ENCODE results near the gene CDH23. TPM values are rescaled to one million over a fixed set of nuclear protein-coding genes. Genes with fewer than 3 reads are reported as not detected.
A peak's percentile ranks its signal among the peaks of the same experiment; 100 is the strongest.

Gene CDH23
- total RNA-seq, 1 experiment from 2014 or later, result 2.1 TPM

- H3K79me2 ChIP-seq (ENCODE audit: low read length), result no peaks in the 10 kb centered on the region
- H3K27me3 ChIP-seq (ENCODE audit: low read length), result no peaks in the 10 kb centered on the region
- no peak overlapping the region for H3K27ac ChIP-seq (ENCODE audit: low read length)
- no peaks in the 10 kb centered on the region for H3K9me2 ChIP-seq (replicated peaks; ENCODE audit: insufficient read depth, low read length)
- H3K9me3 ChIP-seq (ENCODE audit: low read length), result no peaks in the 10 kb centered on the region
- H2AFZ ChIP-seq (ENCODE audit: low read length), result peak overlapping the region; percentile 20; the same call in 1 of the 2 replicates
- H3K9ac ChIP-seq (ENCODE audit: low read length), result peak overlapping the region; percentile 38; the same call in 1 of the 2 replicates
- peak overlapping the region; percentile 28 for H3K4me2 ChIP-seq (ENCODE audit: low read depth, low read length, poor library complexity, severe bottlenecking)
- no peaks in the 10 kb centered on the region for H4K20me1 ChIP-seq (ENCODE audit: insufficient read depth, low read depth, low read length)
- no peaks in the 10 kb centered on the region for H3K36me3 ChIP-seq (ENCODE audit: insufficient read depth, low read length)
- H3K4me1 ChIP-seq (ENCODE audit: low read length), result peaks cover 41% of the 10 kb centered on the region
- DNase-seq, result peak; percentile 48
- H3K4me3 ChIP-seq (ENCODE audit: low read length), result no peak overlapping the region
Observed at GRCh38 chr10:71372882-71373495, 23.7 kb upstream of the CDH23 start.

- H3K27me3 ChIP-seq (ENCODE audit: low read length), result no peaks in the 10 kb centered on the region
- no peak overlapping the region for H3K9ac ChIP-seq (ENCODE audit: low read length)
- no peak overlapping the region for H2AFZ ChIP-seq (ENCODE audit: low read length)
- no peaks in the 10 kb centered on the region for H3K79me2 ChIP-seq (ENCODE audit: low read length)
- H3K36me3 ChIP-seq (ENCODE audit: insufficient read depth, low read length), result no peaks in the 10 kb centered on the region
- H3K4me3 ChIP-seq (ENCODE audit: low read length), result no peak overlapping the region
- no peak for DNase-seq
- no peaks in the 10 kb centered on the region for H3K9me2 ChIP-seq (replicated peaks; ENCODE audit: insufficient read depth, low read length)
- H3K9me3 ChIP-seq (ENCODE audit: low read length), result no peaks in the 10 kb centered on the region
- no peak overlapping the region for H3K4me2 ChIP-seq (ENCODE audit: low read depth, low read length, poor library complexity, severe bottlenecking)
- no peak overlapping the region for H3K27ac ChIP-seq (ENCODE audit: low read length)
- no peaks in the 10 kb centered on the region for H4K20me1 ChIP-seq (ENCODE audit: insufficient read depth, low read depth, low read length)
- peaks cover 50% of the 10 kb centered on the region for H3K4me1 ChIP-seq (ENCODE audit: low read length)
Observed at GRCh38 chr10:71374481-71375233, 22.1 kb upstream of the CDH23 start.

GRCh38 chr10:71375952-71376351 is 20.8 kb upstream of the CDH23 start:
- H3K9ac ChIP-seq (ENCODE audit: low read length), result peak overlapping the region; percentile 90; the same call in 1 of the 2 replicates
- peak overlapping the region; percentile 85 for H3K4me2 ChIP-seq (ENCODE audit: low read depth, low read length, poor library complexity, severe bottlenecking)
- no peak overlapping the region for H3K4me3 ChIP-seq (ENCODE audit: low read length)
- no peak overlapping the region for H2AFZ ChIP-seq (ENCODE audit: low read length)
- no peaks in the 10 kb centered on the region for H3K9me2 ChIP-seq (replicated peaks; ENCODE audit: insufficient read depth, low read length)
- H4K20me1 ChIP-seq (ENCODE audit: insufficient read depth, low read depth, low read length), result no peaks in the 10 kb centered on the region
- H3K36me3 ChIP-seq (ENCODE audit: insufficient read depth, low read length), result no peaks in the 10 kb centered on the region
- H3K4me1 ChIP-seq (ENCODE audit: low read length), result peaks cover 50% of the 10 kb centered on the region
- H3K27ac ChIP-seq (ENCODE audit: low read length), result no peak overlapping the region
- H3K27me3 ChIP-seq (ENCODE audit: low read length), result no peaks in the 10 kb centered on the region
- H3K9me3 ChIP-seq (ENCODE audit: low read length), result no peaks in the 10 kb centered on the region
- DNase-seq, result no peak
- H3K79me2 ChIP-seq (ENCODE audit: low read length), result no peaks in the 10 kb centered on the region

- H3K9ac ChIP-seq (ENCODE audit: low read length), result 0 out of 2 replicates have a peak overlapping the region, but pooled peaks have one; percentile 0
- DNase-seq, result peak; percentile 55
- peak overlapping the region; percentile 85 for H3K4me2 ChIP-seq (ENCODE audit: low read depth, low read length, poor library complexity, severe bottlenecking)
Observed at GRCh38 chr10:71378336-71379117, 18.2 kb upstream of the CDH23 start.

GRCh38 chr10:71379118-71379766 is 17.5 kb upstream of the CDH23 start:
- H3K4me1 ChIP-seq (ENCODE audit: low read length), result peaks cover 27% of the 10 kb centered on the region
- H4K20me1 ChIP-seq (ENCODE audit: insufficient read depth, low read depth, low read length), result no peaks in the 10 kb centered on the region
- no peaks in the 10 kb centered on the region for H3K79me2 ChIP-seq (ENCODE audit: low read length)
- no peaks in the 10 kb centered on the region for H3K9me2 ChIP-seq (replicated peaks; ENCODE audit: insufficient read depth, low read length)
- no peak overlapping the region for H3K27ac ChIP-seq (ENCODE audit: low read length)
- no peak overlapping the region for H3K4me3 ChIP-seq (ENCODE audit: low read length)
- no peaks in the 10 kb centered on the region for H3K9me3 ChIP-seq (ENCODE audit: low read length)
- peak overlapping the region; percentile 85 for H3K4me2 ChIP-seq (ENCODE audit: low read depth, low read length, poor library complexity, severe bottlenecking)
- no peak overlapping the region for H3K9ac ChIP-seq (ENCODE audit: low read length)
- no peak for DNase-seq
- H3K27me3 ChIP-seq (ENCODE audit: low read length), result no peaks in the 10 kb centered on the region
- H2AFZ ChIP-seq (ENCODE audit: low read length), result no peak overlapping the region
- H3K36me3 ChIP-seq (ENCODE audit: insufficient read depth, low read length), result no peaks in the 10 kb centered on the region

More at GRCh38 chr10:71378336-71379117, 18.2 kb upstream of the CDH23 start:
- no peaks in the 10 kb centered on the region for H3K27me3 ChIP-seq (ENCODE audit: low read length)
- H3K4me3 ChIP-seq (ENCODE audit: low read length), result 0 out of 2 replicates have a peak overlapping the region, but pooled peaks have one; percentile 6
- no peaks in the 10 kb centered on the region for H4K20me1 ChIP-seq (ENCODE audit: insufficient read depth, low read depth, low read length)
- no peak overlapping the region for H3K27ac ChIP-seq (ENCODE audit: low read length)
- no peaks in the 10 kb centered on the region for H3K36me3 ChIP-seq (ENCODE audit: insufficient read depth, low read length)
- no peaks in the 10 kb centered on the region for H3K79me2 ChIP-seq (ENCODE audit: low read length)
- no peaks in the 10 kb centered on the region for H3K9me3 ChIP-seq (ENCODE audit: low read length)
- H3K9me2 ChIP-seq (replicated peaks; ENCODE audit: insufficient read depth, low read length), result no peaks in the 10 kb centered on the region
- peaks cover 28% of the 10 kb centered on the region for H3K4me1 ChIP-seq (ENCODE audit: low read length)
- no peak overlapping the region for H2AFZ ChIP-seq (ENCODE audit: low read length)

GRCh38 chr10:71380841-71381240 is 15.9 kb upstream of the CDH23 start:
- DNase-seq, result no peak
- no peaks in the 10 kb centered on the region for H3K36me3 ChIP-seq (ENCODE audit: insufficient read depth, low read length)
- H3K4me3 ChIP-seq (ENCODE audit: low read length), result no peak overlapping the region
- no peaks in the 10 kb centered on the region for H3K9me2 ChIP-seq (replicated peaks; ENCODE audit: insufficient read depth, low read length)
- H2AFZ ChIP-seq (ENCODE audit: low read length), result no peak overlapping the region
- H3K4me2 ChIP-seq (ENCODE audit: low read depth, low read length, poor library complexity, severe bottlenecking), result no peak overlapping the region
- H3K4me1 ChIP-seq (ENCODE audit: low read length), result peaks cover 27% of the 10 kb centered on the region
- H3K27ac ChIP-seq (ENCODE audit: low read length), result no peak overlapping the region
- H3K9ac ChIP-seq (ENCODE audit: low read length), result no peak overlapping the region
- H3K9me3 ChIP-seq (ENCODE audit: low read length), result no peaks in the 10 kb centered on the region
- no peaks in the 10 kb centered on the region for H4K20me1 ChIP-seq (ENCODE audit: insufficient read depth, low read depth, low read length)
- no peaks in the 10 kb centered on the region for H3K27me3 ChIP-seq (ENCODE audit: low read length)
- H3K79me2 ChIP-seq (ENCODE audit: low read length), result no peaks in the 10 kb centered on the region

GRCh38 chr10:71381611-71382010 is 15.1 kb upstream of the CDH23 start:
- no peak for DNase-seq
- Histone ChIP-seq H3K4me2 (ENCODE audit: low read depth, low read length, poor library complexity, severe bottlenecking) (no peak overlapping the region), H3K27ac (ENCODE audit: low read length) (no peak overlapping the region), H3K79me2 (ENCODE audit: low read length) (no peaks in the 10 kb centered on the region), H3K9ac (ENCODE audit: low read length) (no peak overlapping the region), H4K20me1 (ENCODE audit: insufficient read depth, low read depth, low read length) (no peaks in the 10 kb centered on the region), H3K4me1 (ENCODE audit: low read length) (peaks cover 21% of the 10 kb centered on the region), H3K9me3 (ENCODE audit: low read length) (no peaks in the 10 kb centered on the region), H3K27me3 (ENCODE audit: low read length) (no peaks in the 10 kb centered on the region), H3K4me3 (ENCODE audit: low read length) (no peak overlapping the region), H3K9me2 (replicated peaks; ENCODE audit: insufficient read depth, low read length) (no peaks in the 10 kb centered on the region), H2AFZ (ENCODE audit: low read length) (no peak overlapping the region), H3K36me3 (ENCODE audit: insufficient read depth, low read length) (no peaks in the 10 kb centered on the region)

Measured in Karpas-422 (cell line).